Activated naive CD8-positive, alpha-beta T cell treated with anti-CD3 and anti-CD28 coated beads for 36 hours (primary cell): ENCODE measurements around the gene PHKA2. TPM values are rescaled to one million over a fixed set of nuclear protein-coding genes. Genes with fewer than 3 reads are reported as not detected.
"Not testable (repeated sequence)": the region's sequence is repeated elsewhere in the genome, so short reads cannot be mapped to it uniquely, and the experiment has no call there.

ENCODE experiments used
- DNase-seq: peaks from one replicate; pipeline ENCODE4 v3.0.0; 2021
- H3K27ac Mint-ChIP-seq: one replicate; pipeline ENCODE4 v1.8.0; 2022; ENCODE audit warnings: mild to moderate bottlenecking, moderate library complexity, mixed read lengths
- H3K27me3 Mint-ChIP-seq: one replicate; pipeline ENCODE4 v1.8.0; 2022; ENCODE audit warnings: mild to moderate bottlenecking, mixed read lengths
- H3K36me3 Mint-ChIP-seq: one replicate; pipeline ENCODE4 v1.8.0; 2021; ENCODE audit warnings: mild to moderate bottlenecking, mixed read lengths
- H3K4me1 Mint-ChIP-seq: one replicate; pipeline ENCODE4 v1.8.0; 2021; ENCODE audit warnings: mixed read lengths
- H3K4me3 Mint-ChIP-seq: one replicate; pipeline ENCODE4 v1.8.0; 2022; ENCODE audit warnings: mild to moderate bottlenecking, moderate library complexity, mixed read lengths
- H3K9me3 Mint-ChIP-seq: one replicate; pipeline ENCODE4 v1.8.0; 2022; ENCODE audit warnings: mixed read lengths
- total RNA-seq, 2 experiments: library from RNA; stranded (reverse); gene quantifications; one replicate each; pipeline ENCODE4 v1.2.3, GENCODE V29; 2021

Gene PHKA2
- total RNA-seq, 2 experiments from 2014 or later = 18.2 to 18.6 TPM

- not testable (repeated sequence) for H3K36me3 Mint-ChIP-seq, DNase-seq, H3K4me3 Mint-ChIP-seq, H3K27ac Mint-ChIP-seq, H3K27me3 Mint-ChIP-seq, H3K4me1 Mint-ChIP-seq, H3K9me3 Mint-ChIP-seq
Measured at GRCh38 chrX:18847901-18848300, 136.0 kb downstream of the PHKA2 start.

Other genes starting within 250 kb of the PHKA2 start
- not detected for gene ADGRG2, start 138.4 kb upstream of the PHKA2 start, total RNA-seq